ENCODE results near the gene ANKRD49.
"Not testable (repeated sequence)": the region's sequence is repeated elsewhere in the genome, so short reads cannot be mapped to it uniquely, and the experiment has no call there.

ANKRD49 gene

GRCh38 chr11:94506513-94506912, 12.7 kb downstream of the ANKRD49 start:
- H3K27me3 ChIP-seq (ENCODE audit: insufficient read depth, low read length); H3K36me3 ChIP-seq (ENCODE audit: insufficient read depth, low read length); H2AFZ ChIP-seq (ENCODE audit: low read length, unreplicated experiment); H3K4me1 ChIP-seq (ENCODE audit: control insufficient read depth, insufficient read depth, low read length, unreplicated experiment); H3K79me2 ChIP-seq (ENCODE audit: control insufficient read depth, insufficient read depth, low read length, unreplicated experiment); H3K27ac ChIP-seq (ENCODE audit: low read depth, low read length); H3K4me3 ChIP-seq (ENCODE audit: low read depth, low read length): not testable (repeated sequence)

- no peak overlapping the region for H2AFZ ChIP-seq (ENCODE audit: low read length, unreplicated experiment)
- H3K36me3 ChIP-seq (ENCODE audit: insufficient read depth, low read length): no peaks in the 10 kb centered on the region
- no peak overlapping the region for H3K4me3 ChIP-seq (ENCODE audit: low read depth, low read length)
- no peaks in the 10 kb centered on the region for H3K79me2 ChIP-seq (ENCODE audit: control insufficient read depth, insufficient read depth, low read length, unreplicated experiment)
- H3K27ac ChIP-seq (ENCODE audit: low read depth, low read length): no peak overlapping the region
- no peaks in the 10 kb centered on the region for H3K27me3 ChIP-seq (ENCODE audit: insufficient read depth, low read length)
- H3K4me1 ChIP-seq (ENCODE audit: control insufficient read depth, insufficient read depth, low read length, unreplicated experiment): no peaks in the 10 kb centered on the region
Measured at GRCh38 chr11:94507485-94507884, 13.7 kb downstream of the ANKRD49 start.

- peak within 1 kb of the TSS; percentile 70 for H2AFZ ChIP-seq (ENCODE audit: low read length, unreplicated experiment)
- no peaks in the 10 kb centered on the region for H3K4me1 ChIP-seq (ENCODE audit: control insufficient read depth, insufficient read depth, low read length, unreplicated experiment)
- H3K4me3 ChIP-seq (ENCODE audit: low read depth, low read length): peak within 1 kb of the TSS; percentile 83
- H3K79me2 ChIP-seq (ENCODE audit: control insufficient read depth, insufficient read depth, low read length, unreplicated experiment): no peaks in the 10 kb centered on the region
- H3K36me3 ChIP-seq (ENCODE audit: insufficient read depth, low read length): no peaks in the 10 kb centered on the region
- no peak within 1 kb of the TSS for H3K27ac ChIP-seq (ENCODE audit: low read depth, low read length)
- H3K27me3 ChIP-seq (ENCODE audit: insufficient read depth, low read length): 0 out of 2 replicates have a peak, but pooled peaks cover 7% of the 10 kb centered on the region
Measured at GRCh38 chr11:94511932-94512781, 18.4 kb downstream of the ANKRD49 start, which contains the start of gene C11orf97. Gene C11orf97 (plus strand): TSS chr11:94512461. CDS start chr11:94512529, 68 bp downstream.

GRCh38 chr11:94513091-94513490, 19.3 kb downstream of the ANKRD49 start:
- H3K27ac ChIP-seq (ENCODE audit: low read depth, low read length): no peak overlapping the region
- no peaks in the 10 kb centered on the region for H3K4me1 ChIP-seq (ENCODE audit: control insufficient read depth, insufficient read depth, low read length, unreplicated experiment)
- no peaks in the 10 kb centered on the region for H3K79me2 ChIP-seq (ENCODE audit: control insufficient read depth, insufficient read depth, low read length, unreplicated experiment)
- H3K27me3 ChIP-seq (ENCODE audit: insufficient read depth, low read length): 0 out of 2 replicates have a peak, but pooled peaks cover 7% of the 10 kb centered on the region
- H2AFZ ChIP-seq (ENCODE audit: low read length, unreplicated experiment): no peak overlapping the region
- H3K36me3 ChIP-seq (ENCODE audit: insufficient read depth, low read length): no peaks in the 10 kb centered on the region
- H3K4me3 ChIP-seq (ENCODE audit: low read depth, low read length): peak overlapping the region; percentile 83; the same call in 1 of the 2 replicates

- no peak overlapping the region for H2AFZ ChIP-seq (ENCODE audit: low read length, unreplicated experiment)
- 0 out of 2 replicates have a peak, but pooled peaks cover 7% of the 10 kb centered on the region for H3K27me3 ChIP-seq (ENCODE audit: insufficient read depth, low read length)
- H3K4me3 ChIP-seq (ENCODE audit: low read depth, low read length): no peak overlapping the region
- H3K27ac ChIP-seq (ENCODE audit: low read depth, low read length): no peak overlapping the region
- H3K79me2 ChIP-seq (ENCODE audit: control insufficient read depth, insufficient read depth, low read length, unreplicated experiment): no peaks in the 10 kb centered on the region
- H3K36me3 ChIP-seq (ENCODE audit: insufficient read depth, low read length): no peaks in the 10 kb centered on the region
- H3K4me1 ChIP-seq (ENCODE audit: control insufficient read depth, insufficient read depth, low read length, unreplicated experiment): no peaks in the 10 kb centered on the region
Measured at GRCh38 chr11:94515398-94515797, 21.6 kb downstream of the ANKRD49 start.

GRCh38 chr11:94516725-94517124, 22.9 kb downstream of the ANKRD49 start:
- Histone ChIP-seq H3K27me3 (ENCODE audit: insufficient read depth, low read length) (0 out of 2 replicates have a peak, but pooled peaks cover 7% of the 10 kb centered on the region), H3K4me1 (ENCODE audit: control insufficient read depth, insufficient read depth, low read length, unreplicated experiment) (no peaks in the 10 kb centered on the region), H3K36me3 (ENCODE audit: insufficient read depth, low read length) (no peaks in the 10 kb centered on the region), H3K79me2 (ENCODE audit: control insufficient read depth, insufficient read depth, low read length, unreplicated experiment) (no peaks in the 10 kb centered on the region), H3K4me3 (ENCODE audit: low read depth, low read length) (no peak overlapping the region), H3K27ac (ENCODE audit: low read depth, low read length) (no peak overlapping the region), H2AFZ (ENCODE audit: low read length, unreplicated experiment) (no peak overlapping the region)

GRCh38 chr11:94518300-94518699, 24.5 kb downstream of the ANKRD49 start:
- no peaks in the 10 kb centered on the region for H3K4me1 ChIP-seq (ENCODE audit: control insufficient read depth, insufficient read depth, low read length, unreplicated experiment)
- no peaks in the 10 kb centered on the region for H3K79me2 ChIP-seq (ENCODE audit: control insufficient read depth, insufficient read depth, low read length, unreplicated experiment)
- no peak overlapping the region for H3K4me3 ChIP-seq (ENCODE audit: low read depth, low read length)
- H3K27me3 ChIP-seq (ENCODE audit: insufficient read depth, low read length): 0 out of 2 replicates have a peak, but pooled peaks cover 7% of the 10 kb centered on the region
- no peak overlapping the region for H2AFZ ChIP-seq (ENCODE audit: low read length, unreplicated experiment)
- no peaks in the 10 kb centered on the region for H3K36me3 ChIP-seq (ENCODE audit: insufficient read depth, low read length)
- H3K27ac ChIP-seq (ENCODE audit: low read depth, low read length): no peak overlapping the region

- Histone ChIP-seq H3K4me1 (ENCODE audit: control insufficient read depth, insufficient read depth, low read length, unreplicated experiment) (no peaks in the 10 kb centered on the region), H3K27me3 (ENCODE audit: insufficient read depth, low read length) (0 out of 2 replicates have a peak, but pooled peaks cover 7% of the 10 kb centered on the region), H3K27ac (ENCODE audit: low read depth, low read length) (no peak overlapping the region), H3K36me3 (ENCODE audit: insufficient read depth, low read length) (no peaks in the 10 kb centered on the region), H3K4me3 (ENCODE audit: low read depth, low read length) (no peak overlapping the region), H2AFZ (ENCODE audit: low read length, unreplicated experiment) (peak overlapping the region; percentile 35), H3K79me2 (ENCODE audit: control insufficient read depth, insufficient read depth, low read length, unreplicated experiment) (no peaks in the 10 kb centered on the region)
Measured at GRCh38 chr11:94519478-94520084, 25.8 kb downstream of the ANKRD49 start.

GRCh38 chr11:94521684-94522083, 27.9 kb downstream of the ANKRD49 start:
- no peaks in the 10 kb centered on the region for H3K79me2 ChIP-seq (ENCODE audit: control insufficient read depth, insufficient read depth, low read length, unreplicated experiment)
- H3K4me1 ChIP-seq (ENCODE audit: control insufficient read depth, insufficient read depth, low read length, unreplicated experiment): no peaks in the 10 kb centered on the region
- no peaks in the 10 kb centered on the region for H3K36me3 ChIP-seq (ENCODE audit: insufficient read depth, low read length)
- H3K27ac ChIP-seq (ENCODE audit: low read depth, low read length): no peak overlapping the region
- no peaks in the 10 kb centered on the region for H3K27me3 ChIP-seq (ENCODE audit: insufficient read depth, low read length)
- no peak overlapping the region for H2AFZ ChIP-seq (ENCODE audit: low read length, unreplicated experiment)
- H3K4me3 ChIP-seq (ENCODE audit: low read depth, low read length): no peak overlapping the region

- Histone ChIP-seq H3K79me2 (ENCODE audit: control insufficient read depth, insufficient read depth, low read length, unreplicated experiment) (no peaks in the 10 kb centered on the region), H3K4me3 (ENCODE audit: low read depth, low read length) (no peak overlapping the region), H3K4me1 (ENCODE audit: control insufficient read depth, insufficient read depth, low read length, unreplicated experiment) (no peaks in the 10 kb centered on the region), H2AFZ (ENCODE audit: low read length, unreplicated experiment) (no peak overlapping the region), H3K36me3 (ENCODE audit: insufficient read depth, low read length) (no peaks in the 10 kb centered on the region), H3K27me3 (ENCODE audit: insufficient read depth, low read length) (no peaks in the 10 kb centered on the region), H3K27ac (ENCODE audit: low read depth, low read length) (no peak overlapping the region)
Measured at GRCh38 chr11:94524341-94524740, 30.6 kb downstream of the ANKRD49 start.
